ENCODE data around the gene FAM227B.

DNA sequence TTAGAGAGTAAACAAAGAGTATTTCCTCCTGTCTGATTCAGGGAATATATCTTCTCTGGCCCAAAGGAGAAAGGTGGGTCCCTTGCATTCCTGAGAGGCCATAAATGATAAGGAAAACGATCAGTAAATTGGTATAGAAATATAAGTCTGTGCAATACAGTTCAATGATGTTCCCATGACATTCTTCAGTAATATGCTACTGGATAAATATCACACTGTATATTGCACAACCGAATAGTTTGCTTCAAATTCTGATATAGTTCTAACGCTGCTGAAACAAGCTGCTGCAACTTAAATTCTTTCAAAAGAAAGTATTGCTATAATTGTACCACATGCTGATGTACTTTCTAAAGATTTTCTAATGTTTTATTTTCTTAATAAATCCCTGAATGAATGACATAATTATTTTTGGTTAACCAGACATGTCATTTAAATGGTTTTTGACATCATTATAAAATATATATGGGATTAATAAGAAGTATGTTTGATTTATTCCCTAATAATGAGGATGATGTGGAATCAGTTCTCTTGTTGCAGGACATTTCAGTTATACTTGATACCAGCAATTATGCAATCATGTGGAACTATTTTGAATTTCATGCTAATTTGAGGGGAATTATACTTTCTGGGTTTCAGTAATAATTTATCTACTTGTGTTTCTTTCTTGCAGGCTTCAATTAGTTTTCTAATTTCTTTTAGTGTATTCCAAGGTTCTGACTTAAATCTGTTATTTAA is 152.7 kb downstream of the FAM227B start:
- TF ChIP-seq, protein P1, sequence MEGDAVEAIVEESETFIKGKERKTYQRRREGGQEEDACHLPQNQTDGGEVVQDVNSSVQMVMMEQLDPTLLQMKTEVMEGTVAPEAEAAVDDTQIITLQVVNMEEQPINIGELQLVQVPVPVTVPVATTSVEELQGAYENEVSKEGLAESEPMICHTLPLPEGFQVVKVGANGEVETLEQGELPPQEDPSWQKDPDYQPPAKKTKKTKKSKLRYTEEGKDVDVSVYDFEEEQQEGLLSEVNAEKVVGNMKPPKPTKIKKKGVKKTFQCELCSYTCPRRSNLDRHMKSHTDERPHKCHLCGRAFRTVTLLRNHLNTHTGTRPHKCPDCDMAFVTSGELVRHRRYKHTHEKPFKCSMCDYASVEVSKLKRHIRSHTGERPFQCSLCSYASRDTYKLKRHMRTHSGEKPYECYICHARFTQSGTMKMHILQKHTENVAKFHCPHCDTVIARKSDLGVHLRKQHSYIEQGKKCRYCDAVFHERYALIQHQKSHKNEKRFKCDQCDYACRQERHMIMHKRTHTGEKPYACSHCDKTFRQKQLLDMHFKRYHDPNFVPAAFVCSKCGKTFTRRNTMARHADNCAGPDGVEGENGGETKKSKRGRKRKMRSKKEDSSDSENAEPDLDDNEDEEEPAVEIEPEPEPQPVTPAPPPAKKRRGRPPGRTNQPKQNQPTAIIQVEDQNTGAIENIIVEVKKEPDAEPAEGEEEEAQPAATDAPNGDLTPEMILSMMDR (IDR thresholded peaks at IDR 0.05), result no peak
- no peak for TF ChIP-seq POLR2AphosphoS5 (IDR thresholded peaks at IDR 0.05)
